ENCODE data around the gene FBXO4.
"Not testable (repeated sequence)": the region's sequence is repeated elsewhere in the genome, so short reads cannot be mapped to it uniquely, and the experiment has no call there.

Gene FBXO4

DNA sequence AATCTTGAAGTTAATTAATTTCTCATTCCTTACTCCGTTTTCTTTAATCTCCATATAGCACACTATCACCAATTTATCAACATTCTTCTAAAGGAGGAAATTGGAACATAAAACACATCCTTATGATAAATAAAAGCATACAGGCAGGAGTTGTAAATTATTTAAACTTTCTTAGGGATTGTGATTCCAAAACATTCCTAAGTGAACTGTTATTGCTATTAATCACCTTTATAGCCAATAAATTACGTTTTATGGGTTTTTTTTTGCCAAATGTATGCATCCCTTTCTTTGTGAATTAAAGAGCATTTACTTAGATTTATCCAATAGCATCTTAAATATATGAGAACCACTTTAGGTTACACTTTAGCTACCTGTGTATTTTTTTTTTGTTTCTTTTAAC, 55.3 kb downstream of the FBXO4 start:
- DNase-seq (ENCODE audit: low read depth in 2 of 3, low spot score in 1 of 3) = no peak

DNA sequence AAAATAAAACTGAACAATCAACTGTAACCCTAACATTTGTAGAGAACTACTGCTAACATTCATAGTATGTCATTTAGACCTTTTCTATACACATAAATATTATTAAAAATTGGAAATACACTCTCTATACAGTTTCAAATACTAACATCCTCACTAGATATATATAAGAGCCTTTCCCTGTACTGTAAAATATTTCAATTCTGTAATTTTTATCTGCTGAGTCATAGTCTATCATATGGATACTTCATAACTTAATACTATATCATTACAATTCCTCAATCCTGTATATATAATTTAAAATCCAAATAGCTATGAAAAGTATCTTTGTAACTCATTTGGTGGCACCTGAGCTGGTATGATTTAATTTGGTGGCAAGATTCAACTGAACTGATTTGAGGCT, 55.8 kb downstream of the FBXO4 start:
- DNase-seq (ENCODE audit: low read depth in 2 of 3, low spot score in 1 of 3) = no peak

DNA sequence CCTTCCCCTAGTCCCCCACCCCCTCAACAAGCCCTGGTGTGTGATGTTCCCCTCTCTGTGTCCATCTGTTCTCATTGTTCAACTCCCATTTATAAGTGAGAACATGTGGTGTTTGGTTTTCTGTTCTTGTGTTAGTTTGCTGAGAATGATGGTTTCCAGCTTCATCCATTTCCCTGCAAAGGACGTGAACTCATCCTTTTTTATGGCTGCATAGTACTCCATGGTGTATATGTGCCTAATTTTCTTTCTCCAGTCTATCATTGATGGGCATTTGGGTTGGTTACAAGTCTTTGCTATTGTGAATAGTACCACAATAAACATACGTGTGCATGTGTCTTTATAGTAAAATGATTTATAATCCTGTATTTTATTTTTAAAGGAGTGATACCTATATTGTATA, 57.8 kb downstream of the FBXO4 start:
- not testable (repeated sequence) for DNase-seq (ENCODE audit: low read depth in 2 of 3, low spot score in 1 of 3)

DNA sequence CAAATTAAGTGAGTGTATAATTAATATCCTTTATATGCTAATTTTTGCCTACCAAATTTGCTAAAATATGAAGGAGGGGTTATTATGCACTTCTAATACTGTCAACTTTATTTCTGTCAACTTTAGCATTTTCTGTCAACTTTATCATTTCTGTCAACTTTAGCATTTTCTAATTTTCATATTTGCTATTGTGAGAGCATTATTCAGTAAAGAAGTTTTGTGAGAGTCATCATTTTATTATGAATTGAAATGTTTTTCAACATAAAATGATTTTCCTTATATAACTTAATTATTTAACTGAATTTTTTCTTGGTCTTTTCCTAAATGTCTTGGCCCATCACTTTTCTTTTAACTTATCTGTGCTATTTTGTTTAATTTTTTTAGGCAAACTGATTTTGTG, 58.2 kb downstream of the FBXO4 start:
- no peak for DNase-seq (ENCODE audit: low read depth in 2 of 3, low spot score in 1 of 3)

DNA sequence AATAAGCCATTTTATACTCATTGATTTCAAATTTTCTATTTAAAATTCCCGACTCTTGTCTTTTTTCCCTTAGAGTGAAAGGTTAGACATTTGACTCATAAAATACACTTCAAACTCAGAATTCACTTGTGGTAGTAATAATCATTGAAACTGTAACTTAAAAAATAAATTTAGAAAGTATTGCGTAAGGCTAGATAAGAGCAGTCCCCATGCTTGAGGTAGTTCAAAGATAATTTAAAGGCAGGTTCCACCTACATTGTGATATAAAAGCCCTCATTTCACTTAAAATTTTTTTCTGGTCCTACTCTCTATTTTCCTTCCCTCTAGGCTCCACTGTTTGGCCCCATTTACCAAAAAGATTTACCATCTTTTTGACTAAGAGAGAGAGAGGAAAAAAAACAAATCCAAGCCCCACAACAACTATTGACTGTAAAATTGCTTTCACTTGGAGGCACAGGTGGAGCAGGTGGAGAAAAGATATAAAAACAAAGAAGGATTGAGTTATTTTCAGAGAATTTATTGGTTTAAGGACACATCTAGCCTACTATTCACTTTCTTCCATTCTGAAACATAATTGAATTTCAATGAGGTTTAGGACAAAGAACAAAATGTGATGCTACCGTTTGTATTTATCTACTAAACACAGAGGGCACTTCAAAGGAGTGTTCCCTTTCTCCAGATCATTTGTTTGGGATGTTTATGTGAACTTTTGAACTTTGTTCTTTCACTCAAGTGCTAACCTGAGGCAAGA, 61.0 kb downstream of the FBXO4 start:
- no peak for DNase-seq (ENCODE audit: low read depth in 2 of 3, low spot score in 1 of 3)
